Measurements from ENCODE around the gene OR56A5.

OR56A5 gene

GRCh38 chr11:5932671-5933070 is 35.6 kb downstream of the OR56A5 start:
- no peak for DNase-seq (ENCODE audit: low read depth)

GRCh38 chr11:5931061-5931460 is 37.2 kb downstream of the OR56A5 start:
- no peak for DNase-seq (ENCODE audit: low read depth)

DNA sequence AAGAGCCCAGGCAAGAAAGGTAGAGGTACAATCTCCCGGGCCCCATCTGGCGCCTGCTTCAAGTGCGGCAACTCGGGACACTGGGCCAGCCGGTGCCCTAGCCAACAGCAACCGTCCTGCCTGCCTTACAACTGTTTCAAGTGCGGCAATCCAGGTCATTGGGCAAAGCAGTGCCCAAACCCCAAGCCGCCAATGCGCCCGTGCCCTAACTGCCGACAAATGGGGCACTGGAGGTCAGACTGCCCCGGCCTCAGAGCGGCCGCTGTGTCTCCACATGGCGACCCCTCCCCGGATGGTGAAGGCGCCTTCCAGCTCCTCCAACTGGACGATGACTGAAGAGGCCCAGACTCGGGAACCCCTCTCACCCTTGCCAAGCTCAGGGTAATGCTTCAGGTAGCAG is 37.7 kb downstream of the OR56A5 start:
- DNase-seq (ENCODE audit: low read depth): no peak

- DNase-seq (ENCODE audit: low read depth): no peak
Measured at GRCh38 chr11:5929571-5930368, 38.5 kb downstream of the OR56A5 start.

GRCh38 chr11:5928811-5929210 is 39.5 kb downstream of the OR56A5 start:
- no peak for DNase-seq (ENCODE audit: low read depth)

- DNase-seq (ENCODE audit: low read depth): no peak
Measured at GRCh38 chr11:5928271-5928670, 40.0 kb downstream of the OR56A5 start.

DNA sequence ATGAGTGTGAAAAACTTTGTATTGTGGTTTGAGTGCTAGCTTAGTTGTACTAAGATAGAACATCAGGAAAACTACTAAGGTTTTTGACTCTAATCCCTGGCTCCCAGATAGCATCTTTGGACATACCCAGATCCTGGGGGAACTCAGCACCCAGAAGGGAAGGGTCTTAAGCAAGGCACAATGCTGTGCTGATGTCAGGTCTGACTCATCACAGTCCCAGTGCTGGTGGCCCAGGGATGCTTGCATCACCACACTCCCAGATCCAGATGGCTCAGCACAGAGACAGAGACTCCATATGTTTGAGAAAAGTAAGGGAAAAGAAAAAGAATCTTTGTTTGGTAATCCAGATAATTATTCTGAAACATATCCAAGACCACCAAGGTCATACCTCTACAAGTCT is 44.5 kb downstream of the OR56A5 start:
- no peak for DNase-seq (ENCODE audit: low read depth)

DNA sequence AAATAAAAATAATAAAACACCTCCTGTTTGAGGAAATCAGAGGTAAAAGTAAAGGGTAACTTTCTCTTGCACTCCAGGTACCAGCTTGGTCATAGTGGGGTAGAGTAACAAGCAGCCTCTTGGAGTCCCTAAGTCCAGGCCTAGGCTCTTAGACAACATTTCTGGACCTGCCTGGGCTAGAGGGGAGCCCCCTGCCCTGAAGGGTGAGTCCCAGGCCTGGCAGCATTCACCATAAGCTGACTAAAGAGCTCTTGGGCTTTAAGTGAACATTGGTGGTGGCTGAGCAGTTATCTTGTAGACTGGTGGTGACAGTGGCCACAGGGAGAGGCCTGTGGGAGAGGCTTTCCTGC is 44.9 kb downstream of the OR56A5 start:
- no peak for DNase-seq (ENCODE audit: low read depth)

DNA sequence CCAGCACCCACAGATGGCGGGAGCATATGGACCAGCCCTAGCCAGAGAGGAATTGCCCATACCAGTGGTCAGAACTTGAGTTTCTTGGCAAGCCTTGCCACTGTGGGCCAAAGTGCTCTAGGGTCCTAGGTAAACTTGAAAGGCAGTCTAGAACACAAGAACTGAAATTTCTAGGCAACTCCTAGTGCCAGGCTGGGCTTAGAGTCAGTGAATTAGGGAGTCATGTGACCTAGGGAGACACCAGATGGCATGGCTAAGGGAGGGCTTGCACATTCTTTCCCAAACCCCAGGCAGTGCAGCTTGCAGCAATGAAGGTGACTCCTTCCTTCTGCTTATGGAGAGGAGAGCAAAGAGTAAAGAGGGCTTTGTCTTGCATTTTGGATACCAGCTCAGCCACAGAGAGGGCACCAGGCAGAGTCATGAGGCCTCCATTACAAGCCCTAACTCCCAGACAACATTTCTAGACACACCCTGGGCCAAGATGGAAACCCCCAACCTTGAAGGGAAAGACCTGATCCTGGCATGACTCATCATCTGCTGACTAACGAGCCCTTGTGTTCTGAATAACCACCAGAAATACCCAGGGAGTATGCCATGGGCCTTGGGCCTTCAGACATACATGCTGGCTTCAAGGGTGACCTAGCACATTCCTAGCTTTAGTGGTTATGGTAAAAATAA is 45.4 kb downstream of the OR56A5 start:
- no peak for DNase-seq (ENCODE audit: low read depth)
